ENCODE results near the gene ITGA8. TPM values are rescaled to one million over a fixed set of nuclear protein-coding genes. Genes with fewer than 3 reads are reported as not detected.

Gene ITGA8
- total and polyA plus RNA-seq, 9 of the 15 experiments (the other 6 are each of a cell fraction or from before 2014, with no cell fraction given): 0.01 to 0.07 (median 0.04) TPM; not detected in 5

DNA sequence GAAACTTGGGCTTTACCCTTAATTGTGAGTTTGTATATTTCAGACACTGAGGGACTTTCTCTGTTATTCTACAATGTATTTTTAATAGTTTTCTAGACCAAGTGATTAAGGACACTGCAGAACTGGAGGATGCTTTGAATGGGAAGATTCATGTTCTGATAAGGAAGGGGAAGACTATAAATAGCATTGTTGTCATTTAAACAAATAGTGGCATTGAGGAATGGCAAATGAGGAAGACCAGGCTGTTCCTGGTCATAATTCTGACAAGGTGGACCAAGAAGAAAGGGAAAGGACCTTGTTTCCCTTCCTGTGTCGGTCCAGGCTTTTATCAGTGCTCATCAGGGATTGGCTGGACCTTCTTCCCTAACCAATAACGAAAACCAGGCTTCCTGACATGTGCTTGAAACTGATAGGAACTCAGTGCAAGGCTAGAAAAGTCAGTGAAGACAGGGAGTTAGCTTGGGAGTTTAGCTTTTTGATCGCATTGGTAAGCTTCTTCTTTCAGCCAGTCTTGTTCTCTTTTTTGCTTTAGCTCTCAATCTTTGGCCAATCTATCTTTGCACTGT, 116.2 kb downstream of the ITGA8 start (continued):
- TF ChIP-seq, protein P1, sequence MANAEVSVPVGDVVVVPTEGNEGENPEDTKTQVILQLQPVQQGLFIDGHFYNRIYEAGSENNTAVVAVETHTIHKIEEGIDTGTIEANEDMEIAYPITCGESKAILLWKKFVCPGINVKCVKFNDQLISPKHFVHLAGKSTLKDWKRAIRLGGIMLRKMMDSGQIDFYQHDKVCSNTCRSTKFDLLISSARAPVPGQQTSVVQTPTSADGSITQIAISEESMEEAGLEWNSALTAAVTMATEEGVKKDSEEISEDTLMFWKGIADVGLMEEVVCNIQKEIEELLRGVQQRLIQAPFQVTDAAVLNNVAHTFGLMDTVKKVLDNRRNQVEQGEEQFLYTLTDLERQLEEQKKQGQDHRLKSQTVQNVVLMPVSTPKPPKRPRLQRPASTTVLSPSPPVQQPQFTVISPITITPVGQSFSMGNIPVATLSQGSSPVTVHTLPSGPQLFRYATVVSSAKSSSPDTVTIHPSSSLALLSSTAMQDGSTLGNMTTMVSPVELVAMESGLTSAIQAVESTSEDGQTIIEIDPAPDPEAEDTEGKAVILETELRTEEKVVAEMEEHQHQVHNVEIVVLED (CRISPR knock-in tag; IDR thresholded peaks at IDR 0.05): no peak
- TF ChIP-seq ERF (CRISPR knock-in tag; IDR thresholded peaks at IDR 0.05) (no peak; the same call in 1 of the 2 replicates), ARNT (IDR thresholded peaks at IDR 0.05) (no peak), TEAD1 (CRISPR knock-in tag; IDR thresholded peaks at IDR 0.05) (0 out of 4 replicates have a peak, but pooled peaks of 1 of the 2 experiments have one; percentile 35), POLR2B (IDR thresholded peaks at IDR 0.05; ENCODE audit: low read depth, partially characterized antibody) (no peak), ZNF217 (CRISPR knock-in tag; IDR thresholded peaks at IDR 0.05) (no peak), GTF2E2 (tag; IDR thresholded peaks at IDR 0.05) (no peak), ZNF589 (CRISPR knock-in tag; IDR thresholded peaks at IDR 0.05; ENCODE audit: low read depth) (0 out of 2 replicates have a peak, but pooled peaks have one; percentile 47), NONO (IDR thresholded peaks at IDR 0.05; ENCODE audit: low read depth in 2 of 2, low read length in 1 of 2) (no peak), HCFC1 (IDR thresholded peaks at IDR 0.05; ENCODE audit: low read depth, low read length) (no peak), GABPB1 (CRISPR knock-in tag; IDR thresholded peaks at IDR 0.05) (no peak), FOXP1 (CRISPR knock-in tag; IDR thresholded peaks at IDR 0.05) (no peak), PPARD (CRISPR knock-in tag; IDR thresholded peaks at IDR 0.05) (no peak), ZNF431 (CRISPR knock-in tag; IDR thresholded peaks at IDR 0.05) (no peak), HDAC1 (IDR thresholded peaks at IDR 0.05) (no peak), RB1 (IDR thresholded peaks at IDR 0.05; ENCODE audit: low read depth) (no peak), TCF3 (CRISPR knock-in tag; IDR thresholded peaks at IDR 0.05) (peak; percentile 71)
- TF ChIP-seq, protein P2, sequence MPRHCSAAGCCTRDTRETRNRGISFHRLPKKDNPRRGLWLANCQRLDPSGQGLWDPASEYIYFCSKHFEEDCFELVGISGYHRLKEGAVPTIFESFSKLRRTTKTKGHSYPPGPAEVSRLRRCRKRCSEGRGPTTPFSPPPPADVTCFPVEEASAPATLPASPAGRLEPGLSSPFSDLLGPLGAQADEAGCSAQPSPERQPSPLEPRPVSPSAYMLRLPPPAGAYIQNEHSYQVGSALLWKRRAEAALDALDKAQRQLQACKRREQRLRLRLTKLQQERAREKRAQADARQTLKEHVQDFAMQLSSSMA (CRISPR knock-in tag; IDR thresholded peaks at IDR 0.05): no peak
- TF ChIP-seq, protein P3, sequence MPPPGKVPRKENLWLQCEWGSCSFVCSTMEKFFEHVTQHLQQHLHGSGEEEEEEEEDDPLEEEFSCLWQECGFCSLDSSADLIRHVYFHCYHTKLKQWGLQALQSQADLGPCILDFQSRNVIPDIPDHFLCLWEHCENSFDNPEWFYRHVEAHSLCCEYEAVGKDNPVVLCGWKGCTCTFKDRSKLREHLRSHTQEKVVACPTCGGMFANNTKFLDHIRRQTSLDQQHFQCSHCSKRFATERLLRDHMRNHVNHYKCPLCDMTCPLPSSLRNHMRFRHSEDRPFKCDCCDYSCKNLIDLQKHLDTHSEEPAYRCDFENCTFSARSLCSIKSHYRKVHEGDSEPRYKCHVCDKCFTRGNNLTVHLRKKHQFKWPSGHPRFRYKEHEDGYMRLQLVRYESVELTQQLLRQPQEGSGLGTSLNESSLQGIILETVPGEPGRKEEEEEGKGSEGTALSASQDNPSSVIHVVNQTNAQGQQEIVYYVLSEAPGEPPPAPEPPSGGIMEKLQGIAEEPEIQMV (tag; conservative IDR thresholded peaks at IDR 0.05; ENCODE audit: low read depth): no peak
- TF ChIP-seq, protein P4, sequence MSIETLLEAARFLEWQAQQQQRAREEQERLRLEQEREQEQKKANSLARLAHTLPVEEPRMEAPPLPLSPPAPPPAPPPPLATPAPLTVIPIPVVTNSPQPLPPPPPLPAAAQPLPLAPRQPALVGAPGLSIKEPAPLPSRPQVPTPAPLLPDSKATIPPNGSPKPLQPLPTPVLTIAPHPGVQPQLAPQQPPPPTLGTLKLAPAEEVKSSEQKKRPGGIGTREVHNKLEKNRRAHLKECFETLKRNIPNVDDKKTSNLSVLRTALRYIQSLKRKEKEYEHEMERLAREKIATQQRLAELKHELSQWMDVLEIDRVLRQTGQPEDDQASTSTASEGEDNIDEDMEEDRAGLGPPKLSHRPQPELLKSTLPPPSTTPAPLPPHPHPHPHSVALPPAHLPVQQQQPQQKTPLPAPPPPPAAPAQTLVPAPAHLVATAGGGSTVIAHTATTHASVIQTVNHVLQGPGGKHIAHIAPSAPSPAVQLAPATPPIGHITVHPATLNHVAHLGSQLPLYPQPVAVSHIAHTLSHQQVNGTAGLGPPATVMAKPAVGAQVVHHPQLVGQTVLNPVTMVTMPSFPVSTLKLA (conservative IDR thresholded peaks at IDR 0.05): no peak
- TF ChIP-seq, protein P5, sequence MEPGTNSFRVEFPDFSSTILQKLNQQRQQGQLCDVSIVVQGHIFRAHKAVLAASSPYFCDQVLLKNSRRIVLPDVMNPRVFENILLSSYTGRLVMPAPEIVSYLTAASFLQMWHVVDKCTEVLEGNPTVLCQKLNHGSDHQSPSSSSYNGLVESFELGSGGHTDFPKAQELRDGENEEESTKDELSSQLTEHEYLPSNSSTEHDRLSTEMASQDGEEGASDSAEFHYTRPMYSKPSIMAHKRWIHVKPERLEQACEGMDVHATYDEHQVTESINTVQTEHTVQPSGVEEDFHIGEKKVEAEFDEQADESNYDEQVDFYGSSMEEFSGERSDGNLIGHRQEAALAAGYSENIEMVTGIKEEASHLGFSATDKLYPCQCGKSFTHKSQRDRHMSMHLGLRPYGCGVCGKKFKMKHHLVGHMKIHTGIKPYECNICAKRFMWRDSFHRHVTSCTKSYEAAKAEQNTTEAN (CRISPR knock-in tag; IDR thresholded peaks at IDR 0.05): no peak
- TF ChIP-seq, protein P6, sequence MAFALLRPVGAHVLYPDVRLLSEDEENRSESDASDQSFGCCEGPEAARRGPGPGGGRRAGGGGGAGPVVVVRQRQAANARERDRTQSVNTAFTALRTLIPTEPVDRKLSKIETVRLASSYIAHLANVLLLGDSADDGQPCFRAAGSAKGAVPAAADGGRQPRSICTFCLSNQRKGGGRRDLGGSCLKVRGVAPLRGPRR (CRISPR knock-in tag; IDR thresholded peaks at IDR 0.05): no peak
